Stimulated activated naive B cell treated with anti-CD40 and anti-IgM and Interleukin-4, amounts not matched to agents 10 μg/mL and 1 μg/mL and 100 μg/mL, for 72 hours (primary cell): ENCODE measurements around the gene TSPAN3.

Experiments used
- ATAC-seq, 2 donors: fragments of 150-1000 bp; cut with Tn5 transposase; replicated peaks; 2 replicates each; pipeline ENCODE4 v1.10.0; 2021; ENCODE audit warnings: moderate library complexity in 1 of 2
- DNase-seq: peaks from one replicate; pipeline ENCODE4 v3.0.0; 2021
- H3K27ac Mint-ChIP-seq: one replicate; pipeline ENCODE4 v1.8.0; 2022; ENCODE audit warnings: mild to moderate bottlenecking, mixed read lengths
- H3K27me3 Mint-ChIP-seq, 2 donors: one replicate each; pipeline ENCODE4 v1.8.0; 2022; ENCODE audit warnings: mixed read lengths in 2 of 2
- H3K36me3 Mint-ChIP-seq, 2 donors: one replicate each; pipeline ENCODE4 v1.8.0; 2022; ENCODE audit warnings: mixed read lengths in 2 of 2, mild to moderate bottlenecking in 1 of 2
- H3K4me1 Mint-ChIP-seq, 2 donors: one replicate each; pipeline ENCODE4 v1.8.0; 2022; ENCODE audit warnings: mixed read lengths in 2 of 2, mild to moderate bottlenecking in 1 of 2
- H3K4me3 Mint-ChIP-seq, 2 donors: one replicate each; pipeline ENCODE4 v1.8.0; 2022; ENCODE audit warnings: mild to moderate bottlenecking in 2 of 2, mixed read lengths in 2 of 2, moderate library complexity in 1 of 2
- H3K9me3 Mint-ChIP-seq, 2 donors: one replicate each; pipeline ENCODE4 v1.8.0; 2022; ENCODE audit warnings: mixed read lengths in 2 of 2, mild to moderate bottlenecking in 1 of 2

The TSPAN3 gene

GRCh38 chr15:77038312-77039216 is 32.3 kb downstream of the TSPAN3 start:
- Mint-ChIP-seq H3K9me3 (peaks cover 2 to 4% of the 10 kb centered on the region in 2 donors), H3K4me1 (peaks cover 34 to 46% of the 10 kb centered on the region in 2 donors), H3K27me3 (no peaks in the 10 kb centered on the region), H3K4me3 (no peak overlapping the region), H3K36me3 (peaks cover 43 to 71% of the 10 kb centered on the region in 2 donors), H3K27ac (peak overlapping the region; percentile 62)
- ATAC-seq (peak in 1 of 2 donors; percentile 36), DNase-seq (no peak)

- peak overlapping the region; percentile 8 to 66 for H3K4me3 Mint-ChIP-seq
- no peak for DNase-seq
- peaks cover 38 to 62% of the 10 kb centered on the region in 2 donors for H3K36me3 Mint-ChIP-seq
- H3K9me3 Mint-ChIP-seq: peaks cover 2 to 4% of the 10 kb centered on the region in 2 donors
- no peaks in the 10 kb centered on the region for H3K27me3 Mint-ChIP-seq
- peak overlapping the region; percentile 95 for H3K27ac Mint-ChIP-seq
- ATAC-seq: no peak
- peaks cover 31 to 46% of the 10 kb centered on the region in 2 donors for H3K4me1 Mint-ChIP-seq
Measured at GRCh38 chr15:77037388-77038209, 33.3 kb downstream of the TSPAN3 start.

DNA sequence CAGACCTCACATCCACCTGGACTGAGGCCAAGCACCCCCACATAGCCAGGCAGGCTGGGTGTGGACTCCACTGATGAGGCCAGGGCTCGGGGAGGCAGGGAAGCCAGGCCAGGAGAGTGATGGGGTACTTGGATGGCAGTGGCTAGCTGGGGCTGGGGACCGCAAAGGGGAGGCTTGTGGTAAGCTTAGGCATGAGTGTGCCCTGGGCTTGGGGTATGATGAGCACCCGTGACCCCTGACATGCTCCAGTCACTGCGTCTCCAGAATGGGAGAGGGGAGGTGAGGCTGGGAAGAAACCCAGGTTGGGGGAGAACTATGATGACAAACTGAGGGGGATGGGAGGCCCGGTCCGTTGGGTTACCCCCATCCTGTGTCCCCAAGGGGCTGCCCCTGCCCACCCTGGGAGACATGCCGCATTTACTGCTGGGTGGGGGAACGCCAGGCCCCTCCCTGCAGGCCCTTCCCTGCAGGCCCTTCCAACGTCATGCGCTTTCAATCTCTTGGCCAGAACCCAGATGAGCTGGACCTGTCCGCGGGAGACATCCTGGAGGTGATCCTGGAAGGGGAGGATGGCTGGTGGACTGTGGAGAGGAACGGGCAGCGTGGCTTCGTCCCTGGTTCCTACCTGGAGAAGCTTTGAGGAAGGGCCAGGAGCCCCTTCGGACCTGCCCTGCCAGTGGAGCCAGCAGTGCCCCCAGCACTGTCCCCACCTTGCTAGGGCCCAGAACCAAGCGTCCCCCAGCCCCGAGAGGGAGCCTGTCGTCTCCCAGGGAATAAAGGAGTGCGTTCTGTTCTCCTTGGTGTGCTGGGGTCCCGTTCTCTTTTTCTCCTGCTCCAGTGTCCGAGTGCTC is 34.1 kb downstream of the TSPAN3 start:
- ATAC-seq (no peak), DNase-seq (no peak)
- Mint-ChIP-seq H3K27me3 (no peaks in the 10 kb centered on the region), H3K9me3 (peaks cover 2 to 4% of the 10 kb centered on the region in 2 donors), H3K36me3 (peaks cover 32 to 54% of the 10 kb centered on the region in 2 donors), H3K27ac (peak overlapping the region; percentile 95), H3K4me3 (peak overlapping the region; percentile 8 to 66), H3K4me1 (peaks cover 26 to 43% of the 10 kb centered on the region in 2 donors)

DNA sequence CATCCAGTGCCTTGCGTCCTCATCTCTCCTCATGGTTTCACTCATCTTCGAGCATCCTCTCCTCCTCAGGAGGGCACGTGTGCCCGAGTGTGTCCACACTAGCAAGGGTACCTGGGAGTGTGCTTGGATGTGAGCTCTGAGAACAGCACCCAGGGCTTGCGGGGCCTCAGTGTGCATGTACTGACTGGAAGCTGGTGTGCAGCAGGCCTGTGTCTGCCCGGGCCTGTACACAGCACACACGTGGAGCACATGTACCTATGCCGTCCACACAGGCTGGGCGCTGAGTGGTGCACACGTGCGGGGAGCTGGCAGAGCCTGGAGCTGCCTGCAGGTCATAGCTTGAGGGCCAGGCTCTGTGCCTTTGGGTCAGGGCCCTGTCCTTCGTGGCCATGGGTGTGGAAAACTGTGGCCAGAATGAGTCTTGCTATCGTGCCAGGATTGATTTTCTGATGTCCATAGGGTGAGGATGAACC is 34.9 kb downstream of the TSPAN3 start:
- peaks cover 2 to 4% of the 10 kb centered on the region in 2 donors for H3K9me3 Mint-ChIP-seq
- DNase-seq (no peak), ATAC-seq (no peak)
- peak overlapping the region in 1 of 2 donors; percentile 33 for H3K4me3 Mint-ChIP-seq
- peak overlapping the region; percentile 95 for H3K27ac Mint-ChIP-seq
- H3K36me3 Mint-ChIP-seq: peaks cover 27 to 49% of the 10 kb centered on the region in 2 donors
- H3K4me1 Mint-ChIP-seq: peaks cover 30 to 46% of the 10 kb centered on the region in 2 donors
- no peaks in the 10 kb centered on the region for H3K27me3 Mint-ChIP-seq

DNA sequence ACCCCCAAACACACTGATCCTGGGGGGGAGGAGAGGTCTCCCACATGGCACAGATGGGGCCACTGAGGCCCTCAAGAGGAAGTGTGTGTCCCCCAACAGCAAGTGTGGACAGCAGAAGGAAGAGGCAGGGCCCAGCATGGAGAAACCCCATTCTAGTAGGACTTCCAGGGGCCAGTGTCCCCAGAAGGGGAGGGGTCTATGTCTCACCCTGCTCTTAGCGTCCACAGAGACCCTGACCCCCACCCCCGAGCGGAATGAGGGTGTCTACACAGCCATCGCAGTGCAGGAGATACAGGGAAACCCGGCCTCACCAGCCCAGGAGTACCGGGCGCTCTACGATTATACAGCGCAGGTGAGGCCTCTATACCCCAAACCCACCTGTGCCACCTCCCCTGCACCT is 35.3 kb downstream of the TSPAN3 start:
- Mint-ChIP-seq H3K27ac (peak overlapping the region; percentile 95), H3K4me3 (peak overlapping the region in 1 of 2 donors; percentile 33), H3K27me3 (no peaks in the 10 kb centered on the region), H3K9me3 (peaks cover 2 to 4% of the 10 kb centered on the region in 2 donors), H3K4me1 (peaks cover 26 to 46% of the 10 kb centered on the region in 2 donors), H3K36me3 (peaks cover 23 to 44% of the 10 kb centered on the region in 2 donors)
- ATAC-seq (no peak), DNase-seq (no peak)

- Mint-ChIP-seq H3K36me3 (peaks cover 22 to 46% of the 10 kb centered on the region in 2 donors), H3K4me1 (peaks cover 30 to 51% of the 10 kb centered on the region in 2 donors), H3K27ac (peak overlapping the region; percentile 95), H3K27me3 (no peaks in the 10 kb centered on the region), H3K9me3 (peaks cover 2 to 4% of the 10 kb centered on the region in 2 donors), H3K4me3 (peak overlapping the region in 1 of 2 donors; percentile 33)
- DNase-seq: no peak
- peak; percentile 26 to 36 for ATAC-seq
Measured at GRCh38 chr15:77034695-77035489, 36.0 kb downstream of the TSPAN3 start.

- no peak for ATAC-seq
- peaks cover 23 to 54% of the 10 kb centered on the region in 2 donors for H3K36me3 Mint-ChIP-seq
Measured at GRCh38 chr15:77033729-77034671, 36.9 kb downstream of the TSPAN3 start.

GRCh38 chr15:77033417-77033728 is 37.5 kb downstream of the TSPAN3 start:
- Mint-ChIP-seq H3K27me3 (no peaks in the 10 kb centered on the region), H3K27ac (peak overlapping the region; percentile 76), H3K9me3 (peaks cover 2 to 4% of the 10 kb centered on the region in 2 donors), H3K4me1 (peaks cover 35 to 66% of the 10 kb centered on the region in 2 donors), H3K36me3 (peaks cover 28 to 55% of the 10 kb centered on the region in 2 donors), H3K4me3 (no peak overlapping the region)
- DNase-seq (no peak), ATAC-seq (no peak)

More at GRCh38 chr15:77033729-77034671, 36.9 kb downstream of the TSPAN3 start:
- Mint-ChIP-seq H3K4me3 (peak overlapping the region; percentile 14 to 33), H3K27ac (peak overlapping the region; percentile 81), H3K9me3 (peaks cover 2 to 4% of the 10 kb centered on the region in 2 donors), H3K27me3 (no peaks in the 10 kb centered on the region), H3K4me1 (peaks cover 36 to 60% of the 10 kb centered on the region in 2 donors)
- DNase-seq: no peak

- H3K36me3 Mint-ChIP-seq: peaks cover 29 to 52% of the 10 kb centered on the region in 2 donors
- H3K27me3 Mint-ChIP-seq: no peaks in the 10 kb centered on the region
- H3K4me3 Mint-ChIP-seq: no peak overlapping the region
- H3K4me1 Mint-ChIP-seq: peaks cover 34 to 66% of the 10 kb centered on the region in 2 donors
- peaks cover 2 to 4% of the 10 kb centered on the region in 2 donors for H3K9me3 Mint-ChIP-seq
- DNase-seq: no peak
- no peak for ATAC-seq
- peak overlapping the region; percentile 42 for H3K27ac Mint-ChIP-seq
Measured at GRCh38 chr15:77032647-77033416, 38.1 kb downstream of the TSPAN3 start.

- peak overlapping the region; percentile 75 for H3K27ac Mint-ChIP-seq
- ATAC-seq (no peak), DNase-seq (no peak)
- no peaks in the 10 kb centered on the region for H3K27me3 Mint-ChIP-seq
- no peak overlapping the region for H3K4me3 Mint-ChIP-seq
- H3K4me1 Mint-ChIP-seq: peaks cover 31 to 59% of the 10 kb centered on the region in 2 donors
- peaks cover 24 to 51% of the 10 kb centered on the region in 2 donors for H3K36me3 Mint-ChIP-seq
- peaks cover 0 to under 1% of the 10 kb centered on the region in 2 donors for H3K9me3 Mint-ChIP-seq
Measured at GRCh38 chr15:77032052-77032646, 38.8 kb downstream of the TSPAN3 start.

- Mint-ChIP-seq H3K4me3 (no peak overlapping the region), H3K27ac (peak overlapping the region; percentile 75), H3K36me3 (peaks cover 18 to 49% of the 10 kb centered on the region in 2 donors), H3K4me1 (peaks cover 33 to 55% of the 10 kb centered on the region in 2 donors), H3K27me3 (no peaks in the 10 kb centered on the region), H3K9me3 (no peaks in the 10 kb centered on the region)
- DNase-seq: peak; percentile 55
- peak; percentile 89 to 93 for ATAC-seq
Measured at GRCh38 chr15:77031376-77032050, 39.4 kb downstream of the TSPAN3 start.
